Endothelial cell of umbilical vein (primary cell): ENCODE measurements around the gene BCL2L13. TPM values are rescaled to one million over a fixed set of nuclear protein-coding genes. Genes with fewer than 3 reads are reported as not detected.
"Not testable (repeated sequence)": the region's sequence is repeated elsewhere in the genome, so short reads cannot be mapped to it uniquely, and the experiment has no call there.

Experiments used
- BruUV-seq: library from RNA; stranded (reverse); fragments of 400-500 nt; replicated peaks from 2 replicates; lab custom pipeline; 2021; lab: Mats Ljungman, UMichigan
- CTCF ChIA-PET: fragments of 300-600, 350-600 bp; sonication (Branson Sonifier 250); formaldehyde crosslinking; loops from one replicate; lab custom pipeline; 2021; ENCODE audit warnings: antibody characterized with exemption, inconsistent platforms; lab: Charles Lee
- POLR2A ChIA-PET: fragments of 300-600, 350-600 bp; sonication (Branson Sonifier 250); formaldehyde crosslinking; loops from one replicate; lab custom pipeline; 2021; ENCODE audit warnings: antibody characterized with exemption, inconsistent platforms; lab: Charles Lee
- DNase-seq: peaks from one replicate; pipeline ENCODE4 v3.0.0-alpha.2; 2011; ENCODE audit warnings: low read depth, low spot score
- FAIRE-seq: peaks from 2 replicates; lab custom pipeline; 2011; peaks lifted over from hg19 to GRCh38; lab: Jason Lieb, UNC
- H2AFZ ChIP-seq: 2 replicates; pipeline ENCODE4 v1.6.0; 2012; ENCODE audit warnings: low read depth, low read length, control low read depth, inconsistent platforms
- H3K27ac ChIP-seq: 2 replicates; pipeline ENCODE4 v1.5.1; 2011; ENCODE audit warnings: low read depth, mild to moderate bottlenecking, control low read depth, low read length, moderate library complexity; ENCODE audit not compliant: insufficient read depth
- H3K27me3 ChIP-seq, 2 experiments: 2 replicates each; pipeline versions ENCODE4 v1.6.0 to v1.6.1; 2011; ENCODE audit warnings: low read length in 2 of 2, mixed read lengths in 1 of 2; ENCODE audit not compliant: control insufficient read depth in 2 of 2, insufficient read depth in 2 of 2
- H3K36me3 ChIP-seq, 2 experiments: 2 replicates in 1 of 2; 3 replicates in 1 of 2; pipeline ENCODE4 v1.5.1; 2011; ENCODE audit warnings: low read length in 2 of 2, mild to moderate bottlenecking in 1 of 2, moderate library complexity in 1 of 2; ENCODE audit not compliant: control insufficient read depth in 2 of 2, insufficient read depth in 2 of 2; ENCODE audit errors: extremely low read depth in 1 of 2
- H3K4me1 ChIP-seq: 3 replicates; pipeline ENCODE4 v1.5.1; 2011; ENCODE audit warnings: mild to moderate bottlenecking, low read length; ENCODE audit not compliant: control insufficient read depth, insufficient read depth; ENCODE audit errors: extremely low read depth
- H3K4me2 ChIP-seq: 2 replicates; pipeline ENCODE4 v1.6.1; 2011; ENCODE audit warnings: low read length, control low read depth, mixed read lengths; ENCODE audit not compliant: insufficient read depth
- H3K4me3 ChIP-seq, 3 experiments: fragments of 200-600 bp in 1 of 3; sonication (generic), shearing (Covaris generic) in 1 of 3; replicated peaks in 1 of 3; 2 replicates each; pipeline ENCODE4 v1.5.1; 2011 to 2016; ENCODE audit warnings: control low read depth in 3 of 3, low read length in 3 of 3, mild to moderate bottlenecking in 2 of 3, inconsistent platforms in 1 of 3, low read depth in 1 of 3, moderate library complexity in 1 of 3; ENCODE audit not compliant: insufficient read depth in 1 of 3
- H3K79me2 ChIP-seq: 2 replicates; pipeline ENCODE4 v1.6.0; 2012; ENCODE audit warnings: low read length, inconsistent platforms; ENCODE audit not compliant: control insufficient read depth, insufficient read depth
- H3K9ac ChIP-seq: replicated peaks from 2 replicates; pipeline ENCODE3; 2011; ENCODE audit warnings: low read length, control low read depth; ENCODE audit not compliant: insufficient read depth; ENCODE audit errors: extremely low read depth
- H3K9me1 ChIP-seq: replicated peaks from 3 replicates; pipeline ENCODE4 v1.6.0; 2011; ENCODE audit warnings: mild to moderate bottlenecking, low read length; ENCODE audit not compliant: control insufficient read depth, insufficient read depth; ENCODE audit errors: extremely low read depth
- H3K9me3 ChIP-seq: replicated peaks from 2 replicates; pipeline ENCODE4 v1.5.1; 2012; ENCODE audit warnings: low read length, inconsistent platforms; ENCODE audit not compliant: control insufficient read depth, insufficient read depth
- H4K20me1 ChIP-seq: replicated peaks from 2 replicates; pipeline ENCODE3; 2011; ENCODE audit warnings: mild to moderate bottlenecking, low read length; ENCODE audit not compliant: control insufficient read depth, insufficient read depth; ENCODE audit errors: extremely low read depth
- EZH2 ChIP-seq: IDR thresholded peaks from 2 replicates; pipeline ENCODE4 v1.6.1; 2012; ENCODE audit warnings: borderline replicate concordance, low read depth, mild to moderate bottlenecking, moderate library complexity, low read length, inconsistent platforms; ENCODE audit not compliant: severe bottlenecking
- FOS ChIP-seq: IDR thresholded peaks from 2 replicates; pipeline ENCODE4 v1.6.1; 2011; ENCODE audit warnings: mild to moderate bottlenecking, low read length, moderate library complexity, borderline replicate concordance; ENCODE audit not compliant: insufficient read depth
- GATA2 ChIP-seq: IDR thresholded peaks from 2 replicates; pipeline ENCODE4 v1.7.0; 2011; ENCODE audit warnings: low read depth, mild to moderate bottlenecking, moderate library complexity, mixed read lengths, low read length; ENCODE audit not compliant: insufficient read length, insufficient read depth
- JUN ChIP-seq: IDR thresholded peaks from 2 replicates; pipeline ENCODE4 v1.6.1; 2011; ENCODE audit warnings: borderline replicate concordance, low read depth; ENCODE audit not compliant: insufficient read length, insufficient read depth
- MYC ChIP-seq: IDR thresholded peaks from one replicate; pipeline ENCODE4 v1.6.1; 2011; ENCODE audit warnings: mild to moderate bottlenecking, low read depth, low read length
- POLR2A ChIP-seq: IDR thresholded peaks from 2 replicates; pipeline ENCODE4 v1.6.1; 2012; ENCODE audit warnings: low read depth, mild to moderate bottlenecking, control low read depth, low read length
- POLR2AphosphoS5 ChIP-seq: IDR thresholded peaks from 2 replicates; pipeline ENCODE4 v1.6.1; 2012; ENCODE audit warnings: low read depth, mild to moderate bottlenecking, control low read depth, low read length, moderate library complexity; ENCODE audit not compliant: insufficient read depth
- dilution Hi-C: fragments of 300-500 bp; cut with MboI; formaldehyde crosslinking; loops from one replicate; pipeline ENCODE4 v1.15.0; 2019; ENCODE audit warnings: low sequenced_read_pairs; ENCODE audit not compliant: extremely low pct_ligation_motif_present
- intact Hi-C: fragments of 100-400 bp; cut with micrococcal nuclease; formaldehyde crosslinking; loops from one replicate; pipeline ENCODE4 v1.10.0; 2022
- polyA plus RNA-seq, 4 experiments: library from polyadenylated mRNA; depleted of rRNA in 3 of 4; stranded (reverse) in 3 of 4; unstranded in 1 of 4; fragments of >200 nt; gene quantifications; 2 replicates each; pipeline versions ENCODE4 v1.2.1 to v1.2.3, GENCODE V29; 2011 to 2012; ENCODE audit warnings: missing spikeins in 1 of 4
- total RNA-seq: library from RNA; stranded (reverse); gene quantifications from 2 replicates; pipeline ENCODE4 v1.2.3, GENCODE V29; 2021
- TF ChIP-seq, protein P1 (sequence below): IDR thresholded peaks from 2 replicates; pipeline ENCODE4 v1.6.1; 2011; ENCODE audit not compliant: insufficient read depth, insufficient read length
- TF ChIP-seq, protein P2 (sequence below), 2 donors: IDR thresholded peaks; 1 replicate in 1 of 2; 2 replicates in 1 of 2; pipeline ENCODE4 v1.5.1; 2011; ENCODE audit warnings: low read length in 2 of 2, mild to moderate bottlenecking in 2 of 2, moderate library complexity in 2 of 2, control low read depth in 1 of 2, inconsistent platforms in 1 of 2, low read depth in 1 of 2; ENCODE audit not compliant: insufficient read depth in 1 of 2; ENCODE audit errors: extremely low read depth in 1 of 2

The BCL2L13 gene
- total and polyA plus RNA-seq, 2 donors (not counting 3 experiments of a cell fraction or from before 2014, with no cell fraction given): 28.1 to 36.2 TPM

DNA sequence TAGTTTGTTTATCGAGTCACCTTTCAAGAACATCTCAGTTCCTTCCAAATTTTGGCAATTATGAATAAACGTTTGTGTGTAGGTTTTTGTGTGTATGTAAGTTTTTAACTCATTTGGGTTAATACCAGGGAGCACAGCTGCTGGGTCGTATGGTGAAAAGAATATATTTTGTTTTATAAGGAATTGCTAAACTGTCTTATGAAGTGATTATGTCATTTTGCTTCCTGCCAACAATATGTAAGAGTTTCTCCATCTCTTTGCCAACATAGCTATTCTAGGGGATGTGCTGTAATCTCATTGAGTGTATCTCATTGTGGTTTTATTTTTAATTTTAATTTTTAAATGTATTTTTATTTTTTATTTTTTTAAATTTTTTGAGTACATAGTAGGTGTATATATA lies 27.3 kb downstream of the BCL2L13 start:
- Histone ChIP-seq H3K4me3 (no peak overlapping the region), H3K9me1 (no peaks in the 10 kb centered on the region), H3K9ac (no peak overlapping the region), H3K27me3 (no peaks in the 10 kb centered on the region), H4K20me1 (no peaks in the 10 kb centered on the region), H3K9me3 (no peaks in the 10 kb centered on the region), H3K4me2 (no peak overlapping the region), H3K36me3 (peaks cover 0 to 7% of the 10 kb centered on the region in 2 experiments), H3K79me2 (no peaks in the 10 kb centered on the region), H2AFZ (no peak overlapping the region), H3K27ac (no peak overlapping the region), H3K4me1 (no peaks in the 10 kb centered on the region)
- POLR2A ChIA-PET: no interaction called here
- no TSS peak for BruUV-seq
- FAIRE-seq (no peak), DNase-seq (no peak)
- TF ChIP-seq GATA2 (no peak), POLR2A (no peak), MYC (no peak), EZH2 (no peak), POLR2AphosphoS5 (no peak), FOS (no peak), JUN (no peak)
- TF ChIP-seq, protein P1, sequence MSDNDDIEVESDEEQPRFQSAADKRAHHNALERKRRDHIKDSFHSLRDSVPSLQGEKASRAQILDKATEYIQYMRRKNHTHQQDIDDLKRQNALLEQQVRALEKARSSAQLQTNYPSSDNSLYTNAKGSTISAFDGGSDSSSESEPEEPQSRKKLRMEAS: no peak
- TF ChIP-seq, protein P2, sequence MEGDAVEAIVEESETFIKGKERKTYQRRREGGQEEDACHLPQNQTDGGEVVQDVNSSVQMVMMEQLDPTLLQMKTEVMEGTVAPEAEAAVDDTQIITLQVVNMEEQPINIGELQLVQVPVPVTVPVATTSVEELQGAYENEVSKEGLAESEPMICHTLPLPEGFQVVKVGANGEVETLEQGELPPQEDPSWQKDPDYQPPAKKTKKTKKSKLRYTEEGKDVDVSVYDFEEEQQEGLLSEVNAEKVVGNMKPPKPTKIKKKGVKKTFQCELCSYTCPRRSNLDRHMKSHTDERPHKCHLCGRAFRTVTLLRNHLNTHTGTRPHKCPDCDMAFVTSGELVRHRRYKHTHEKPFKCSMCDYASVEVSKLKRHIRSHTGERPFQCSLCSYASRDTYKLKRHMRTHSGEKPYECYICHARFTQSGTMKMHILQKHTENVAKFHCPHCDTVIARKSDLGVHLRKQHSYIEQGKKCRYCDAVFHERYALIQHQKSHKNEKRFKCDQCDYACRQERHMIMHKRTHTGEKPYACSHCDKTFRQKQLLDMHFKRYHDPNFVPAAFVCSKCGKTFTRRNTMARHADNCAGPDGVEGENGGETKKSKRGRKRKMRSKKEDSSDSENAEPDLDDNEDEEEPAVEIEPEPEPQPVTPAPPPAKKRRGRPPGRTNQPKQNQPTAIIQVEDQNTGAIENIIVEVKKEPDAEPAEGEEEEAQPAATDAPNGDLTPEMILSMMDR (IDR thresholded peaks at IDR 0.05; ENCODE audit: extremely low read depth in 1 of 2, insufficient read depth in 1 of 2, low read depth in 1 of 2, low read length in 2 of 2): no peak
- dilution Hi-C loops: no loop called here
- CTCF ChIA-PET: no interaction called here
- intact Hi-C loops: no loop called here

DNA sequence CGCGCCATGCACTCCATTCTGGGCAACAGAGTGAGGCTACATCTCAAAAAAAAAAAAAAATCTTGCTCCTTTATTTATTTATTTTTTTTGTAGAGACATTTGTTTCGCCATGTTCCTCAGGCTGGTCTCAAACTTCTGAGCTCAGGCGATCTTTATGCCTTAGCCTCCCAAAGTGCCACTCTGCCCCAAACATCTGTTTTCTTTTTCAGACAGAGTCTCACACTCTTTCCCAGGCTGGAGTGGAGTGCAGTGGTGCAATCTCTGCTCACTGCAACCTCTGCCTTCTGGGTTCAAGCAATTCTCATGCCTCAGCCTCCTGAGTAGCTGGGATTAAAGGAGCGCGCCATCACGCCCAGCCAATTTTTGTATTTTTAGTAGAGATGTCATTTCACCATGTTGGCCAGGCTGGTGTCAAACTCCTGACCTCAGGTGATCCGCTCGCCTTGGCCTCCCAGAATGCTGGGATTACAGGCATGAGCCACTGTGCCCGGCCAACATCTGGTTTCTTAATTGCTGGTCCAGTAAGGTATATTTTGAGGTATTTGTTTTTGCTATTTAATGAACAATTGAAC lies 33.0 kb downstream of the BCL2L13 start:
- FAIRE-seq, POLR2A ChIA-PET: not testable (repeated sequence)
- CTCF ChIA-PET: interaction anchor here (1.5 kb wide), 1 partner anchor 113 kb away, joined by 3 read pairs; no protein-coding TSS in a partner anchor

More for the DNA sequence above, 33.0 kb downstream of the BCL2L13 start:
- H3K27ac ChIP-seq, H3K27me3 ChIP-seq, H4K20me1 ChIP-seq, H3K4me1 ChIP-seq, BruUV-seq, dilution Hi-C loops, H2AFZ ChIP-seq, H3K9me3 ChIP-seq, intact Hi-C loops, H3K4me2 ChIP-seq, H3K79me2 ChIP-seq, H3K4me3 ChIP-seq, DNase-seq, H3K36me3 ChIP-seq, H3K9ac ChIP-seq, H3K9me1 ChIP-seq: not testable (repeated sequence)
